OCI-LY3 (cell line): Measurements from ENCODE around the gene KTN1.

Experiments
- CTCF ChIP-seq: fragments of 200-600, 300-600 bp; sonication (generic); IDR thresholded peaks from 2 replicates; pipeline ENCODE4 v1.5.1; 2014; ENCODE audit warnings: antibody characterized with exemption, low read length, low read depth
- EZH2phosphoT487 ChIP-seq: fragments of 200-600 bp; shearing (Covaris generic); IDR thresholded peaks from 2 replicates; pipeline ENCODE4 v1.6.1; 2018; ENCODE audit warnings: antibody characterized with exemption, mixed run types, low read depth

DNA sequence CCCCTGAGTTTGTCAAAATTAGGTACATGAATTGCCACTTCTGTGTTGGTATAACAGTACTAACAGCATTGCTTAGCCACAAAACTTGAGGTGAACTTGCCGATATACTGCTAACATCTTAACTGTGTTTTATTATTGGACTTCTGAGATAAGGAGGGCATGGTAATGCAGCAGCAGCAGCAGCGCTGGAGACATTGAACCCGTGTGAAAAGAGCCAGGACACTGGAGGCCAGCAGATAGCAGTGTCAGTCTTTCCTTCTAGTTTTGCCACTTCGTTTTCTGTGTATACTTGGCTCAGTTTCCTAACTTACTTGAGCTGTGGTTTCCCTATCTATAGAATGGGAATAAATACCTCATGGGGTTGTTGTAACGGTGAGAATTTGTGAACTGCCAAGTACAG, 82.7 kb downstream of the KTN1 start:
- TF ChIP-seq CTCF (no peak), EZH2phosphoT487 (no peak)
